ENCODE results near the gene BCL7C.
"Not testable (repeated sequence)": the region's sequence is repeated elsewhere in the genome, so short reads cannot be mapped to it uniquely, and the experiment has no call there.

The BCL7C gene

GRCh38 chr16:30870904-30871303, 23.0 kb downstream of the BCL7C start:
- no peak for DNase-seq (ENCODE audit: extremely low read depth in 1 of 2, low read depth in 1 of 2)

DNA sequence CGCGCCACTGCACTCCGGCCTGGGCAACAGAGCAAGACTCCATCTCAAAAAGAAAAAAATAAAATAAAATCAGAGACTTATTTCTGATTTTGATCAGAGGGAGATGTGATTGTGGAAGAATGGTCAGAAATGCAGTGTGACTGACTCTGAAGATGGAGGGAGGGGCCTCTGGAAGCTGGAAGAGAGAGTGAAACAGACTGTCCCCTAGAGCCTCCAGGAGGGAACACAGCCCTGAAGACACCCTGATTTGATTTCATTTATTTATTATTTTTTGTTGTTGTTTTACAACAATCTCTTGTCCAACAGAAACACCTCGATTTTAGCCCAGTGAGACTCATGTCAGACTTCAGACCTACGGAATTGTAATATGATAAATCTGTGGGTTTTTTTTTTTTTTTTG, 26.1 kb downstream of the BCL7C start:
- no peak for DNase-seq (ENCODE audit: extremely low read depth in 1 of 2, low read depth in 1 of 2)

DNA sequence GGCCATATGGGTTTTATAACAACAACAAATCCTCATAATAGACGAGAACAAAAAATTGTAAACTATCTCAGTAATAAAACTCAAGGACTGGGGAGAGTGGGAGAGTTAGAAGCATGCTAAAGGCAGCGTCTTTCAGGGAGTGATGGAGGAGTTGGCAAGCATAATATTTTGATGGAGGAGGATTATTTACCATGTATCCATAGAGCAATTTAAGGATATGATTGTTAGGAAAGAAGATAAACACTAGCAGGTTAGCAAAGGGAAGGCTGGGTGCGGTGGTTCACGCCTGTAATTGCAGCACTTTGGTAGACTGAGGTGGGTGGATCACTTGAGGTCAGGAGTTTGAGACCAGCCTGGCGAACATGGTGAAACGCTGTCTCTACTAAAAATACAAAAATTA, 27.8 kb downstream of the BCL7C start:
- no peak for DNase-seq (ENCODE audit: extremely low read depth in 1 of 2, low read depth in 1 of 2)

DNA sequence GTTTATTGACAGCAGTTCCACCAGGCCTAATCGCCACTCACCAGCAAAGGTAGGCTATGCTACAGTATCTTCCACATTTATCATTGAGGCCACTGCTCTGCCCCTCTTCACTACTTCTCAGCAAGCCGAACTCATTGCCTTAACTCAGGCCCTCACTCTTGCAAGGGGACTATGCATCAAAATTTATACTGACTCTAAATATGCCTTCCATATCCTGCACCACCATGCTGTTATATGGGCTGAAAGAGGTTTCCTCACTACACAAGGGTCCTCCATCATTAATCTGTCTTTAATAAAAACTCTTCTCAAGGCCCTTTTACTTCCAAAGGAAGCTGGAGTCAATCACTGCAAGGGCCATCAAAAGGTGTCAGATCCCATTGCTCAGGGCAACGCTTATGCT, 30.7 kb downstream of the BCL7C start:
- not testable (repeated sequence) for DNase-seq (ENCODE audit: extremely low read depth in 1 of 2, low read depth in 1 of 2)

DNA sequence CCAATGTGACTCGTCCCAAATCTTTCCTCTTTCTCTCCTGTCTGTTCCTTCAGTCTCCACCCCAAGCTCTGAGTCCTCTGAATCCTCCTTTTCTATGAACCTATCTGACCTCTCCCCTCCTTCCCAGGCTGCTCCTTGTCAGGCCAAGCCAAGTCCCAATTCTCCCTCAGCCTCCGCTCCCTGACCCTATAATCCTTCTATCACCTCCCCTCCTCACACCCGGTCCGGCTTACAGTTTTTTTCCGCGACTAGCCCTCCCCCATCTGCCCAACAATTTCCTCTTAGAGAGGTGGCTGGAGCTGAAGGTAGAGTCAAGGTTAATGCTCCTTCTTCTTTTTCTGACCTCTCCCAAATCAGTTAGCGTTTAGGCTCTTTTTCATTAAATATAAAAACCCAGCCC, 33.1 kb downstream of the BCL7C start:
- DNase-seq (ENCODE audit: extremely low read depth in 1 of 2, low read depth in 1 of 2), result not testable (repeated sequence)

DNA sequence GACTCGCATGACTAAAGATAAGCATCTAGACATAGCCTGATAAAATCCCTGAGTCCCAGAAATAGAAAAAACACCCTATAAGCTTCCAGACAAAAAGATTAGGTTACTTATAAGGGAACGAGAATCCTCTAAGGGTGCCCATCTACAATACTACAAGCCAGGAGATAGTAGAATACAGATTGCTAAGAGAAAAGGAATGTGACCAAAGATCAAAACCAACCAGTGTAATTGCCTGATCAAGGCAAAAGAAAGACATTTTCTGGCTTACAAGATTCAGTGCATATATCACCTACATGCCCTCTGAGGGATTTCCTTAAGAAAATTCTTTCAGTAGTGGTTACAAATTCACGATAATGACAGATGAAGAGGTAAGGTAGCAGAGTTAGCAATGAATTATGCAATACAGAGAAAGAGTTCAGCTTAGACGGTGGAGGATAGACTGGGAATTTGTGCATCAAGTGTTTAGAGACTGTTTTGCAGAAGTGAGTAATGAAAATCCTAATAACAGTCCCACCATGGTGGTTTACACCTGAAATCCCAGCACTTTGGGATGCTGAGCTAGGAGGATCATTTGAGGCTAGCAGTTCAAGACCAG, 35.0 kb downstream of the BCL7C start:
- no peak for DNase-seq (ENCODE audit: extremely low read depth in 1 of 2, low read depth in 1 of 2)

DNA sequence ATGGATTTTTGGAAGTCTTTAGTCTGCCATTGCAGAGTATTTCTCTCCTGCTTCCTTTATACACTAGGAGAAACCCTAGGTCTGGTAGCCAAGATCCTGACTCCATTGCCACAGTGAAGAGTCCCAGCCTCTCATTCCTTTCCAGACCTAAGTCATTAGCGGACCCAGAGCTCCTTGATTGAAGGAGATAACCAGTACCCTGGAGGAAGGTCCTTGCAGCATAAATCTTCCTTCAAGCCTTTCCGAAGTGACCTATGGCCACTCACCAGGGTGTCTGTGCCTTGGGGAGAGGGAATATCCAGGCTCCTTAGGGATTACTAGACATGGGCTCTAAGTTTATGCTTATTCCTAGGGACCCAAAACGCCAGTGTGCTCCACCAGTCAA, 35.8 kb downstream of the BCL7C start:
- DNase-seq (ENCODE audit: extremely low read depth in 1 of 2, low read depth in 1 of 2), result no peak

DNA sequence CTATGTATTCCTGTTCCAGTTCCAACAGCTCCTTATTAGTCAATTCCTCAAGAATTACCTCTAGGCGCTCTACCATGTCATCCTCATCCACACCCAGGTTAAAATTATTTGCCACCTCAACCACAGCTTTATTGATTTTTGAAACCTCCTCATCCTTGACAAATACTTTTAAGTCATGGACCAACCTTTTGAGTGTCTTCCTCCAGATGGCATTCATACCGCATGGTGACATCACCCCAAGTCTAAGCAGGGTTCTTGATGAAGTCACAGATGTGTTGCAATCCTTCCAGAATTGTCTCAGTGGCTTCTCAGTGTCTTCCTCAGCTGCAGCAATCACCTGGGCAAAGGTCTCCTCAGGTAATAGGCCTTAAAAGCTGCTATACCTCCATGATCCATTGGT, 40.1 kb downstream of the BCL7C start:
- no peak for DNase-seq (ENCODE audit: extremely low read depth in 1 of 2, low read depth in 1 of 2)

- no peak for DNase-seq (ENCODE audit: extremely low read depth in 1 of 2, low read depth in 1 of 2)
Measured at GRCh38 chr16:30850246-30850645, 43.6 kb downstream of the BCL7C start.

- no peak for DNase-seq (ENCODE audit: extremely low read depth in 1 of 2, low read depth in 1 of 2)
Measured at GRCh38 chr16:30846649-30847402, 47.1 kb downstream of the BCL7C start.

DNA sequence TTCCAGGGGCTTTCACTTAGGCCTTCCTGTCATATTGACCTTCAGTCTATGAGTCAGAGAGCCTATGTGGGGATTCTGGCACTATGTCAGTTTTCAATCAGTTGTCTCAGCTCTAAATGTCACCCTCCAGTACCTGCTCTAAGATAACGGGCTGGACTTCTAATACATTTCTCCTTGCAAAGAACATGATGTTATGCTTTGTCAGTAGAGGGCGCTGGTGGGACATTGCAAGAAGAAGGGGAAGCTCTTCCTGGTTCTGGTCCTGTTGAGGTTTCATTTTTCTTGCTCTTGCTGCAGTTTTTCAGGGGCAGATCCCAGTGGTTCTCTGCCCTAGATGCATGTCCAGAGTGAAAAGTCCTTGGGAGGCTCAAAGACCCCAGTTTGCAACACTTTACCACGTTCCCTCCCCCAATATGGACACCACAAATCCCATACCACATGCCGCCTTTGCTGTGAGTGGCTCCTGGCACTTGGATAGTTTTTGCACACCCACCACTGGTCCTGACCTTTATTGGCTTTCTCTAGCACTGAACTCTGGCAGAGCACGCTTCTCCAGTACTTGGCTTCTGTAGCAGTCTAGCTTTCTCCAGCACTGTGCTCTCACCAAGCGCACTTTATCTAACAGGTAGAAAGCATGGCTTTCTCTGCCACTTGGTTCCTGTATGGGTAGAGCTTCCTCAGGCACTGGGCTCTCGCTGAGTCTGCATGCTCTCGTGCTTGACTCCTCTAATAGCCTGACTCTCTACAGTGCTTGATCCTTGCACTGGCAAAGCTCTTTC, 49.0 kb downstream of the BCL7C start:
- peak; percentile 62 to 71 for DNase-seq (ENCODE audit: extremely low read depth in 1 of 2, low read depth in 1 of 2)

- DNase-seq (ENCODE audit: extremely low read depth in 1 of 2, low read depth in 1 of 2), result no peak
Measured at GRCh38 chr16:30844346-30844670, 49.6 kb downstream of the BCL7C start.

- no peak for DNase-seq (ENCODE audit: extremely low read depth in 1 of 2, low read depth in 1 of 2)
Measured at GRCh38 chr16:30843501-30843900, 50.4 kb downstream of the BCL7C start.

GRCh38 chr16:30842971-30843370, 50.9 kb downstream of the BCL7C start:
- DNase-seq (ENCODE audit: extremely low read depth in 1 of 2, low read depth in 1 of 2), result no peak

DNA sequence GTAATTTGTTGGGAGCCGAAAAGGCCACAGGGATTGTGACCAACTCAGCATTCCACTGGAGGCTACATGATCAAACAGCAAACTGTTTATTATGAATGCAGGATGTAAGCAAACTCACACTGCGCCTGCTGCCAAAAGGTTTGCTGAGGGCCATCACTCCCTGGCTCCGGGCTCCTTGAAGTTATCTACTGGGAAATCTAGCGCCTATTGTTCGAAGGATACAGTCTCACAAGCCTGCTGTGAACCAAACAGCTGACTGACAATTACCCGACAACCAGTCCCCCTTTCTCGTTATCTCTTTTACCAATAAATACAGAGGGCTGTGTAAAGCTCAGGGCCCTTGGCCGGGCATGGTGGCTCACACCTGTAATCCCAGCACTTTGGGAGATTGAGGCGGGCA, 52.5 kb downstream of the BCL7C start:
- DNase-seq (ENCODE audit: extremely low read depth in 1 of 2, low read depth in 1 of 2), result no peak

- no peak for DNase-seq (ENCODE audit: extremely low read depth in 1 of 2, low read depth in 1 of 2)
Measured at GRCh38 chr16:30840611-30841010, 53.3 kb downstream of the BCL7C start.

DNA sequence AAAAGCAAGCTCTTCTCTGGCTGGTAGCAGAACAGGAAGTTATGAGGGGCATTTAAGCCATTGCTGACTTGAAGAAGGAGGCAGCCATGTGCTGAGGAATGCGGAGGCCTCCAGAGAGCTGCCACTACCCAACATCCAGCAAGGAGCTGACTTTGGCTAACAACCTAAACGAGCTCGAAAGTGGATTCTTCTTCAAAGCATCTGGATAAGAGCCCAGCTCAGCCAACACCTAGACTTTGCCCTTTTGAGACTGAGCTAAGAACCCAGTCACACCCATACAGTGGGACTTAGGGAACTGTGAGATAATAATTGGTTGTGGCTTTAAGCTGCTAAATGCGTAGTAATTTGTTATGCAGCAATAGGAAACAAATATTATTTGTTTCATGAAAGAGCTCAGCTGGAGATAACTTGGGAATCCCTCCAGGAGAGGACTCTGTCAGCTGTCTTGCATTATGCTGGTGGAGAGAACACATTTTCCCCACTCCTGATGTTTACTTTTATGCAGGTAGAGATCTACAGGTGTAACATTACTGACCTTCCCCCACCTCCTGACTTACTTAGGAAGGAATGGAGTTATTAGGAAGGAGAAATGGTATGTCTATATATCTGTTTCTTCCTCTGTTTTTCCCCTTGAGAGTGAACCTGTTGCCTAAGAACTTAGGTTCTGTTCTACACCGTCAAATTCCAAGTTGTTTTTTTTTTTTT, 54.2 kb downstream of the BCL7C start:
- no peak for DNase-seq (ENCODE audit: extremely low read depth in 1 of 2, low read depth in 1 of 2)

DNA sequence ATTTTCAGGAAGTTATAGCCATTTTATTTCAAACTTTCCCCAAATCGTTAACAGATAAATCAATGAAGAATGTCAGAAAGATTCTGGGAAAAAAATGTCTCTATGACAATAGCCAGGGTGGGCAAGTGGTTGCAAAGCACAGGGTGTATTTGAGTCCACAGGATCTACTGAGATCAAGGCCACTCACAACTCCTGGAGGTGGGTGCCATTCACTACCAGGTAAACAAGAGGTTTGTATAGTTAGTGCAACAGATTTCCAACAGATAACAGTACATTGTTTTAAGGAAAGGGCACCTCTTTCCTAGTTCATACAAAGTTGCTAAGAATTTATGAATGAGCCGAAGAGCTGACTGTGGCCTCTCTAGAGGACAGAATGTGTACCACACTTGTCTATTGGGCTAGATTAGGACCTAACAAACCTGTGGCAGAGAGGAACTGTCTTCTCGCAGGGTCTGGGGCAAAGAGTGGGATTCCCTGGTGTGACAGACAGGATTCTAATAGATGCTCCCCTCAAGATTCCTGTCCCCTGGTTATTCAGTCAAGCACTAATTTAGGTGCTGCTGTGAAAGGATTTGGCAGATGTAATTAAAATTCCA, 54.9 kb downstream of the BCL7C start:
- no peak for DNase-seq (ENCODE audit: extremely low read depth in 1 of 2, low read depth in 1 of 2)

GRCh38 chr16:30837904-30838303, 56.0 kb downstream of the BCL7C start:
- DNase-seq (ENCODE audit: extremely low read depth in 1 of 2, low read depth in 1 of 2), result no peak
